ENCODE results near the gene CNTN4. TPM values are rescaled to one million over a fixed set of nuclear protein-coding genes. Genes with fewer than 3 reads are reported as not detected.

The CNTN4 gene
- total RNA-seq, 2 donors from 2014 or later = 13.0 to 50.1 TPM

DNA sequence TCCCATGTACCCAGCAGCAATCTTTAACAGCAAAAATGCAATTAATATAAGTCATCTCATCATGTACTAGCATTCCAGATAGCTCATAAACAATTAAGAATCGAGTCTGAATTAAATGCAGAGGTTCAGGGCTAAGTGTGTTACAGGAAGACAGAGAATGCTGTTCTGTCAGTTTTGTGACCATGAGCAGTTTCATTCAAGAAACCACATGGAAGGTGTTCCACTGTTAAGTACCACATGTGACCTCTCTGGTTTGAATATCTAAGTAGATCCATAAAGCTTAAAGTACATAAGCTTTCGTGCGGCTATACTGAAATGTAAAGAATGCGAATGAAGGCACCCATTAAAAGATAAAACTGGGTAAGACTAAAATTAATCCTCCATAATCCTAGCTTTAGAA is 739.2 kb downstream of the CNTN4 start:
- no peak for DNase-seq
- H3K4me1 ChIP-seq = no peaks in the 10 kb centered on the region
- no peak overlapping the region for H3K27ac ChIP-seq
- no peaks in the 10 kb centered on the region for H3K36me3 ChIP-seq (replicated peaks in 1 of 2; ENCODE audit: insufficient read depth in 1 of 2, low read depth in 2 of 2)
- H3K4me3 ChIP-seq = no peak overlapping the region
- WGBS, 2 donors = 66 to 70% methylated on average over 4 of the region's 4 CpGs
- no peaks in the 10 kb centered on the region for H3K9me3 ChIP-seq
- intact Hi-C loops (cut with DNase I) = no loop called here
- no peaks in the 10 kb centered on the region for H3K27me3 ChIP-seq
- no peak for TF ChIP-seq POLR2A (IDR thresholded peaks at IDR 0.05)
- TF ChIP-seq, protein P1, sequence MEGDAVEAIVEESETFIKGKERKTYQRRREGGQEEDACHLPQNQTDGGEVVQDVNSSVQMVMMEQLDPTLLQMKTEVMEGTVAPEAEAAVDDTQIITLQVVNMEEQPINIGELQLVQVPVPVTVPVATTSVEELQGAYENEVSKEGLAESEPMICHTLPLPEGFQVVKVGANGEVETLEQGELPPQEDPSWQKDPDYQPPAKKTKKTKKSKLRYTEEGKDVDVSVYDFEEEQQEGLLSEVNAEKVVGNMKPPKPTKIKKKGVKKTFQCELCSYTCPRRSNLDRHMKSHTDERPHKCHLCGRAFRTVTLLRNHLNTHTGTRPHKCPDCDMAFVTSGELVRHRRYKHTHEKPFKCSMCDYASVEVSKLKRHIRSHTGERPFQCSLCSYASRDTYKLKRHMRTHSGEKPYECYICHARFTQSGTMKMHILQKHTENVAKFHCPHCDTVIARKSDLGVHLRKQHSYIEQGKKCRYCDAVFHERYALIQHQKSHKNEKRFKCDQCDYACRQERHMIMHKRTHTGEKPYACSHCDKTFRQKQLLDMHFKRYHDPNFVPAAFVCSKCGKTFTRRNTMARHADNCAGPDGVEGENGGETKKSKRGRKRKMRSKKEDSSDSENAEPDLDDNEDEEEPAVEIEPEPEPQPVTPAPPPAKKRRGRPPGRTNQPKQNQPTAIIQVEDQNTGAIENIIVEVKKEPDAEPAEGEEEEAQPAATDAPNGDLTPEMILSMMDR (IDR thresholded peaks at IDR 0.05) = no peak
- no peak for ATAC-seq

DNA sequence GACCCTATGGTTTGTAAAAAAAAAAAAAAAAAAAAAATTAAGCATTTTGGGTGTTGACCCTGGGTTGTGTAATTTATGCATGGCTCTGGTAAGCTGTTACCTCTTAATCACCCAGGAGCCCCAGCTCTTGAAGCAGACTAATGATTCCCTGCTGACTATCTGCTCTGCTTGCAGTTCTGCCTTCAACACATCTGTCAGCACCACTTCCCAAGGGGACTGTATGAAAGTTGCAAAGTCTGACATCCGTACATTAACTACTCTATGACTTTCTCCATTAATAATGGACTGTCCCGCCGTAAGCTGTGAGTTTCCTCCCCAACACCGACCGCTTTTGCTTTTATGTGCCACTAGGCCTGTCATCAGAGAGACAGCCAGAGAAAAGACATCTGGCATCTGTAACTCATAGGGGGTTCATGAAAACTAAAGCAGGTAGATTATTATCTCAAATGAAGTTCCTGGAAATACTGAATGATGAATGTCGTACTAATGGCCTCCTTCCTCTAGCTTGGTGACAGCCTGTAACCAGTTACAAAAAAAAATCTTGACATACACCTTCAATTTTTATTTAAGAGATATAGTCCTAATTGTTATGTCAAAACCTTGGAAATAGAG is 740.0 kb downstream of the CNTN4 start:
- H3K27ac ChIP-seq = no peak overlapping the region
- WGBS, 2 donors = 69 to 82% methylated on average over 6 of the region's 6 CpGs
- ATAC-seq (no peak), DNase-seq (no peak)
- no peak for TF ChIP-seq POLR2A (IDR thresholded peaks at IDR 0.05)
- TF ChIP-seq, protein P1 (IDR thresholded peaks at IDR 0.05) = no peak
- no peaks in the 10 kb centered on the region for H3K27me3 ChIP-seq
- no peak overlapping the region for H3K4me3 ChIP-seq
- H3K4me1 ChIP-seq = no peaks in the 10 kb centered on the region
- H3K36me3 ChIP-seq (replicated peaks in 1 of 2; ENCODE audit: insufficient read depth in 1 of 2, low read depth in 2 of 2) = no peaks in the 10 kb centered on the region
- H3K9me3 ChIP-seq = no peaks in the 10 kb centered on the region
- intact Hi-C loops (cut with DNase I) = no loop called here

DNA sequence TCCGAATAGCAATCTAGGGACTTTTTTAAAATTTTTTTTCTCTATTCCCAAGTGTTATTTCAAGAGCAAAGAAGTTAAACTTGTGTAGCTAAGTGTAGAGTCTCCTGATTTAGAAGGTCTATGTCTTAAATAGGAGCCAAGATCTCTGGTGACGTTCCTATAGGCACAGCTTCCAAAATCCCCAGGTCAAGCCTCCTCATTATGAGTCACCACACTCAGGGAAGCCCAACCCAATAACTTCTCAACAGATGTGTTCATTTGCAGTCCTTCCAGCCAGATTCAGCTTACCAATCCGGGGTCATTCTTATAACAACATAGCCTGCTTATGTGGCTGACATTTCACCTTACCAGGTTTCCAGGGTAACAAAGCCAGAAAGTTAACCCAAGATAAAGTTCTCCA is 741.2 kb downstream of the CNTN4 start:
- intact Hi-C loops (cut with DNase I) = no loop called here
- no peak for ATAC-seq
- H3K4me1 ChIP-seq = no peaks in the 10 kb centered on the region
- no peaks in the 10 kb centered on the region for H3K9me3 ChIP-seq
- no peak overlapping the region for H3K4me3 ChIP-seq
- no peaks in the 10 kb centered on the region for H3K27me3 ChIP-seq
- DNase-seq = no peak
- no peak overlapping the region for H3K27ac ChIP-seq
- TF ChIP-seq, protein P1 (IDR thresholded peaks at IDR 0.05) = no peak
- no peak for TF ChIP-seq POLR2A (IDR thresholded peaks at IDR 0.05)
- H3K36me3 ChIP-seq (replicated peaks in 1 of 2; ENCODE audit: insufficient read depth in 1 of 2, low read depth in 2 of 2) = no peaks in the 10 kb centered on the region
- 52 to 60% methylated on average over 3 of the region's 3 CpGs for WGBS, 2 donors

DNA sequence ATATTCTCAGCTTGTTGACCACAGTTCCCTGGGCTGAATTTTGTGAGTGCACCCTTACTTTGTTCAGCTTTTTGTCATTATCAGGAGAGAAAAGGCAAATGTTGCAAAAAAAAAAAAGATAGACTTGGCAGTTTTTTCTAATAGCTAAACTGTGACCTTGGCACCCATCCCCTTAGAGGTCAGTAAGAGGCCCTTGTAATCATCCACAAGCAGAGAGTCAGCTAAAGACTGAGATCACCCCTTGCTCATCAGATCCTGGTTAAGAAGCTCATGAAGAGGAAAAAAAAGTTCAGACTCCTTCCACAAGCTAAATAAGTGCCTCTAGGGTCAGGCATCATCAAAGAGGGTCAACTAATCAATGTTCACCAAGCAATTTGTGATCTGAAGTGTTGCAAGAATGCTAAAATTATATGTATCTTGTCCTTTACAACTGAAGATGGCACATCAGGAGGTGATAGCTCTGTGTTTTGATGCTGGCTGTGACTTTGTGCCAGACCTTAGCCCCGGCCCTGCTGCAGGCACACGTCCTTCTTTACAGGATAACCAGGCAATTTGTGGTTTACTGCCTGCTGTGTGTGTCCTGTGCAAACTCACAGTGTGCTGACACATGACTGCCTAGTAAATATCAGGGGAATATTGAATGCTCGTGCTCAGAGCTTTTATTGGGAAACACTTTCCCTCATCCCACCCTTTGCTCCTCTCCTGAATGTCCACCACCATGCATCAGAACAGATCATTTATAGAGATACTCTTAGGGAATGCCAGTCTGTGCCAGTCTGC is 748.6 kb downstream of the CNTN4 start:
- no peak for ATAC-seq
- H3K27ac ChIP-seq = no peak overlapping the region
- 33 to 45% methylated on average over 3 of the region's 3 CpGs for WGBS, 2 donors

More for the DNA sequence above, 748.6 kb downstream of the CNTN4 start:
- H3K4me1 ChIP-seq = peaks cover 13% of the 10 kb centered on the region
- no peak overlapping the region for H3K4me3 ChIP-seq
- no peaks in the 10 kb centered on the region for H3K9me3 ChIP-seq
- no peaks in the 10 kb centered on the region for H3K27me3 ChIP-seq
- no peaks in the 10 kb centered on the region for H3K36me3 ChIP-seq (replicated peaks in 1 of 2; ENCODE audit: insufficient read depth in 1 of 2, low read depth in 2 of 2)
- TF ChIP-seq POLR2A (IDR thresholded peaks at IDR 0.05) = no peak
- TF ChIP-seq, protein P1 (IDR thresholded peaks at IDR 0.05) = no peak
- intact Hi-C loops (cut with DNase I) = no loop called here
- DNase-seq = no peak

Measured in body of pancreas (tissue), 4 donors.